Prostate gland (tissue), 2 donors: ENCODE data around the gene COLGALT1.

Source experiments
- POLR2A ChIP-seq: fragments of 450-650 bp; IDR thresholded peaks from one replicate; pipeline ENCODE4 v1.6.1; 2016; ENCODE audit warnings: antibody characterized with exemption, mild to moderate bottlenecking
- POLR2AphosphoS5 ChIP-seq: sonication (generic); formaldehyde crosslinking; IDR thresholded peaks from one replicate; pipeline ENCODE4 v1.6.1; 2017; ENCODE audit warnings: antibody characterized with exemption
- TF ChIP-seq, protein P1 (sequence below), 4 experiments: fragments of 200-600 bp in 2 of 4; fragments of 450-650 bp in 2 of 4; sonication (generic) in 2 of 4; IDR thresholded peaks; 1 replicate in 3 of 4; 2 replicates in 1 of 4; pipeline ENCODE4 v1.5.1; 2016 to 2019; ENCODE audit warnings: antibody characterized with exemption in 4 of 4, mild to moderate bottlenecking in 2 of 4, moderate library complexity in 2 of 4

GRCh38 chr19:17536955-17537354 is 18.5 kb upstream of the COLGALT1 start:
- TF ChIP-seq POLR2A (no peak), POLR2AphosphoS5 (no peak)
- TF ChIP-seq, protein P1, sequence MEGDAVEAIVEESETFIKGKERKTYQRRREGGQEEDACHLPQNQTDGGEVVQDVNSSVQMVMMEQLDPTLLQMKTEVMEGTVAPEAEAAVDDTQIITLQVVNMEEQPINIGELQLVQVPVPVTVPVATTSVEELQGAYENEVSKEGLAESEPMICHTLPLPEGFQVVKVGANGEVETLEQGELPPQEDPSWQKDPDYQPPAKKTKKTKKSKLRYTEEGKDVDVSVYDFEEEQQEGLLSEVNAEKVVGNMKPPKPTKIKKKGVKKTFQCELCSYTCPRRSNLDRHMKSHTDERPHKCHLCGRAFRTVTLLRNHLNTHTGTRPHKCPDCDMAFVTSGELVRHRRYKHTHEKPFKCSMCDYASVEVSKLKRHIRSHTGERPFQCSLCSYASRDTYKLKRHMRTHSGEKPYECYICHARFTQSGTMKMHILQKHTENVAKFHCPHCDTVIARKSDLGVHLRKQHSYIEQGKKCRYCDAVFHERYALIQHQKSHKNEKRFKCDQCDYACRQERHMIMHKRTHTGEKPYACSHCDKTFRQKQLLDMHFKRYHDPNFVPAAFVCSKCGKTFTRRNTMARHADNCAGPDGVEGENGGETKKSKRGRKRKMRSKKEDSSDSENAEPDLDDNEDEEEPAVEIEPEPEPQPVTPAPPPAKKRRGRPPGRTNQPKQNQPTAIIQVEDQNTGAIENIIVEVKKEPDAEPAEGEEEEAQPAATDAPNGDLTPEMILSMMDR (IDR thresholded peaks at IDR 0.05): no peak
